ENCODE results near the gene CRIP2.

Gene CRIP2

DNA sequence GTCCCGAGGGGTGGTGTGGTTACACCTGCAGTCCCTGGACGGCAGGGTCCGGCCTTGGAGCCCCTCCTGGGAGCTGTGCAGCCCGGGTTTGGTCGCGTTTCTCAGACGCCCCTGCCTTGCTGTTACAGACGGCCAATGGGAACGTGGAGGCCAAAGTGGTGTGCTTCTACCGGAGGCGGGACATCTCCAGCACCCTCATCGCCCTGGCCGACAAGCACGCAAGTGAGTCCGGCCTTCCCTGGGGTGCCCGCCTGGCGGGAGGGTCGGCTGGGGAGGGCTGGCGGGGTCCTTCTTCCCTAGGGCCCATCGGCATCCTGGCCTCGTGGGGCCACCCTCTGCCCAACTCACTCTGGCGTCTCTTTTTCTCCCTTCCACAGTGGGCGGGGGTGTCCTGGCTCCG is 29.3 kb upstream of the CRIP2 start:
- DNase-seq, result no peak

DNA sequence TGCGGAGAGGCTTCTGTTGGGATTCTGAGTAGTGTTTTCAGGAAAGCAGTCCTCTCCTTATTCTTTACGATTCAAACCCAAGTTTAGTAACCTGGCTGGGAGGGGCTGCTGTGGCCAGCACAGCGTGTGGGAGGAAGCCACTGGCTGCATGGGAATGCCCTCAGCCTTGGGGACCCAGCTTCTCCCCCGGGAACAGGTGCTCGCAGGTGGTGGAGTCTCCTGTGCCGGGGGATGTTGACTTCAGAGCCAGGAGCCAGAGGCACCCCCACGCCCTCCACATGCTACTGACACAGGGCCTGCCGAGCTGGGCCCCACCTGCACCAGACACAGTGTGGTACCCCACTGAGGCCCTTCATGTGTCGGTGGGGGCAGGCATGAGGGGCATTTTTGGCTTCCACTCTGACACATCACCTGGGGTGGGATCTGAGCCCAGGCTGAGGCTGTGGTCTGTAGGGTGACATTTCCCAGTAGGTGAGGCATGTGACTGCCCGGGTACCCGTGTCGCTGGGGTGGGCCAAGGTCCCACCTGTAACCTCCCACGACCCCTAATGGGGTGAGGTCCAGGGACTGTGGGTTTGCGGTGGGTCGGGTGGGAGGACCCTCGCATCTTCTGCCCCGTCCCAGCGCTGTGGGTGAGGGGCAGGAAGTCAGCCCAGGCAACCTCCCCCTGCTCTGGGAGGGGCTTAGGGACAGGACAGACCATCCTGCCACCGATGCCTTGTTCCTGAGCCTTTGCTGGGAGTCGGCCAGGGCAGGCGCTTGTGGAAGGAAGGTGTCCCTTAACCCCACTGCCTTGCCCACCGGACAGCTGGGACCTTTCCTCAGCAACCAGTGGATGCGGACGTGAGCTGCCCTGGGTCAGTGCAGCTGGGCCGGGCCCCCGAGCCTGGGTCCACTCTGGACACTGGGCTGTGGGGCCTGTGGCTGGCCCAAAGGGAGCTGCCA is 28.4 kb upstream of the CRIP2 start:
- DNase-seq, result no peak

DNA sequence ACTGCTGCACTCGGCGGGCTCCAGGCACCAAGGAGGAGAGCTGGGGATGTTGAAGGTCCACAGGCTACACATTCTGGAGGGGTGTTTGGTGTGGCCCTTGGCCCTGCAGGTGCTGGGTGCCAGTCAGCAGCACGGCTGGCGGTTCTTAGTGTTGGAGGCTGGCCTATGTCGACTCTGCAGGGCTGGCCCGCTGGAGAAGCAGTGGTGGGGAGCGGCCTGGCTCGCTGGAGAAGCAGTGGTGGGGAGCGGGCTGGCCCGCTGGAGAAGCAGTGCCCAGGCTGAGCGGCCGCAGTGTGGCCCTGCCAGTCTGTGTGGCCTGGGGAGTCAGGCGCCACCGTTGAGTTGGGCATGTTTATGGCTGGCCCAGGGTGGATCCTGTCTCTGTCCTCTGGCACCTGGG is 27.6 kb upstream of the CRIP2 start:
- no peak for DNase-seq

DNA sequence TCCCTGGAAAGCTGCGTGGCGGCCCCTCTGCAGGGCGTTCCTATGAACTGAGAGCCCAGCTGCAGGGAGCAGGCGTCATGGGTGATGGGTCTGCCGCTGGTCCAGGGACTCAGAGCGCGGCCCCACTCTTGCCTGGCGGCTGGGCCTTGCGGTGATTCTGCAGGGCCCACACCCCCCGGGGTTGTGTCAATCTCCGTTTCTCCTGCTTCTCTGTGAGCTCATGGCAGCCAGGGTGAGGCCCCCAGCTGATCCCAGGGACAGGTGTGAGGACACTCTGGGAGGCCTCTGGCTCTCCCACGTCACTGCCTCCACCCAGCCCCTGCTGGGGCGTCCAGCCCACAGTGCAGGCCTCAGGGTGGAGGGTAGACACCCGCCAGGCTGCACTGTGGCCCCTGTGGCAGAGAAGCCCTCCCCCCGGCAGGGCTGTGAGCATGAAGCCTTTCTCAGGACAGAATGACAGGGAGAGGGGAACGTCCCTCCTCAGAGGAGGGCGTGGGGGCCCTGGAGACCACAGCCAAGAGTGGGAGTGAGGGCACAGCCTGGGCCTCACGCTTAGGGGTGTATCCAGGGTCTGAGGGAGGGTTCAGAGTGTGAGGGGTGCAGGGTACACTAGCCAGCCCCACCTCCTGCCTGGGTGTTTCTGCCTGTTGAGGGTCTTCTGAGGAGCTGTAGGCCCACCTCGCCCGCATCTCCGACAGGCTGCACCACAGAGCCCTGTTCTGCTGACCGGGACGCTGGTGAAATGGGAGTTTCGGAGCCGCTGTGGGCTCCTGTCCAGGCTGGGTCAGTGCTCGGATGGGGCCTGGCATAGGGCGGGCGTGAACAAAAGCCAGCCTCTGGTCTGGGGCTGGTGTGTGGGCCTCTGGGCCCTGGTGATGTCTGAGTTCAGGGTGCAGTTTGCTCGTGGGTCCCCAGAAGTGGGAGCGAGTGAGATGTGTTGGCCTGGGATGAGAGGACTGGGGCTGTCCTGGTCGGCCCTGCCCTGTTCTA is 26.7 kb upstream of the CRIP2 start:
- DNase-seq, result no peak

DNA sequence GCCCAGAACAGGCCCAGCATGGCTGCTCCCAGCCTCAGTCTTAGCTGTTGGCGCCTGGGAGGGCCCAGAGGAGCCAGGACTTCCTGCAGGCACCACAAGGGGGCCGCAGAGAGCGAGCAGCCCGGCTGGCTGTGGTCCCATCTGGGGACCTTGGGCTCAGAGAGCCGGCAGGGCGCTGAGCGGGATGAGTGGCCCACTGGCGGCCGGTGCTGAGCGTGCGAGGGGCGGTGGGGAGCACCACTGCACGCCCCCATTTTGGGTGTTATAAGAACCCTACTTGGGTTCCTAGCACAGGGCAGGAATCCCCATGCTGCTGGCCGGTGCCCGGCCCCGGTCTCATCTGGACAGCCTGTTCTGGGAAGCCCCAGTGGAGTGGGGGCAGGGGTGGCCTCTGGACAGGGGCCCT is 25.9 kb upstream of the CRIP2 start:
- DNase-seq, result peak; percentile 60

DNA sequence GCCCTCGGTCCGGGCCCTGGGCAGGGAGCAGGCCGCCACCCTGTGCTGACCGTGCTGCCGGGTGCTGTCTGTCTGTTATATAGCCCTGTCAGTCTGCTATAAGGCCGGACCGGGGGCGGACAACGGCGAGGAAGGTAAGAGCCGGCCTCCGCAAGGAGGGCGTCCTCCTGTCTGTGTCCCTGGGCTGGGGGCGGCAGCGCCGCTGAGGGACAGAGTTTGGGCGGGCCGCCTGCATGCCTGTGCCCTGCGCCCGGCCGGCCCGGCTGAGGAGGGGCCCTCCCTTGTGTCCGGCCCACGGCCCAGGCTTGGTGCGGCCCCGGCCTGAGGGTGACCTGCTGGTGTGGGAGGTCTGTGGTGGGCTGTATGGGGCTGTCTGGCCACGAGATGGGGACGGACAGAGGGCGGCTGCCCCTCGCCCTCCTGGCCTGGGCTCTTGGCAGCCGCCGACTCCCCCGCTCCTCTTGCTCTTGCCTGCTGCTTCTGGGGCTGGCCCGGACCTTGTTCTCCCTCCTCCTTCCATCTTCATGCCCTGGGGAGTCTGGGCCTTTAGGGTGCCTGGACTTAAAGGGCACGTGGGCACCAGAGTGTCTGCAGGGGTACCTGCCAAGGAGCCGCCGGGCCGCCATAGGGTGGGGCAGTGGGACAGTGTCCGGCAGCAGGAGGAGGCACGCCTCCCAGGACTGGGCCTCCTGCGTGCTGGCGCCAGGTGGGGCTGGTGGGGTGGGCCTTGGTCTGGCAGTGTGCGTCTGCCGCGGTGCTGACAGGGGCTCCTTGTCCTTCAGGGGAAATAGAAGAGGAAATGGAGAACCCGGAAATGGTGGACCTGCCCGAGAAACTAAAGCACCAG is 25.1 kb upstream of the CRIP2 start:
- no peak for DNase-seq

DNA sequence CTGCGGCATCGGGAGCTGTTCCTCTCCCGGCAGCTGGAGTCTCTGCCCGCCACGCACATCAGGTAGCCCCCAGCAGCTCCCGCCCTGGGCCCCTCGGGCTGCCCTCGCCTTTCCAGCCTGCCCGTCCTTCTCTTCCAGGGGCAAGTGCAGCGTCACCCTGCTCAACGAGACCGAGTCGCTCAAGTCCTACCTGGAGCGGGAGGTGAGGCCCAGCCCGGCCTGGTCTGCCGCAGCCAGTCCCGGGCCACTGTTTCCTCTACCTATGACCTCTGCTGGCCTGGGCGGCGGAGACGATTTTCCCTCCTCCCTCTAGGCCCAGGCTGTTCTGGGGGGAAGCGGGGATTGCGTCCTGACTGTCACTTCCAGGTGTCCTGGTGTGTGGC is 24.5 kb upstream of the CRIP2 start:
- DNase-seq, result no peak

DNA sequence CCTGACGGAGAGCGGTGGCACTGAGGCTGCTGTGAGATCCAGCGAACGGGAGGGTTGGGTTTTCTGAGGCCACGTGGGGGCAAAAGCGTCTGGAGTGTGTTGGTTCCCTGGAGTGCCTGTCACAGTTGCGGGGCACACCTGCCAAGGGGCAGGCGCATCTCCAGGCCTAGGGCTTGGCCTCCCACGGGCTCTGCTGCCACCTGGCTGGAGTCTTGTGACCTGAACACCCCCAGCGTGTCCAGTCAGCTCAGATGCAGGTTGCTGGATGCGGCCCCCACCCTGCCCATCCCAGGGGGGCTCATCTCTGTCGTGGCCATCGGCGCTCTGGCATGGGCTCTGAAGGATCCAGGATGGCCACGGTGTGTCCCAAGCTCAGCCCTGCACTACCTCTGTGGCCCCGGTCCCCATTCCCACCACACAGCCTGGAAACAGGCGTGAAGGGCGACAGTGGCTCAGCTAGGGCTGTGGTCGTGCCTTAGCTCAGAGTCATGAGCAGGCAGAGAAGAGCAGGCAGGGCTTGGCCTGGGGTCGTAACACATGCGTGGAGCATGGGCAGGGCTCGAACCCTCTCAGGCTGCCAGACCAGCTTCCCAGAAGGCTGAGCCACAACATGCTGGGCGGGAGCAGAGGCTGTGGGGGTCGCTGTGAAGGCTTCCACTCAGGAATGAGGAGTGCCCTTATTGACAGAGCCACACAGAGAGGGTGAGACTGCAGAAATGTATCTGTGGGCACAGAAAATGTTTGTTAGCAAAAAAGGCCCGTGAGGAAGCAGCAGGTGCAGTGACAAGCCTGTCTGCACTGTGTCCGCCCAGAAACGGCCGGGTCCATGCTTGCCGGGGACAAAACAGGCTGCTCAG is 23.5 kb upstream of the CRIP2 start:
- no peak for DNase-seq

DNA sequence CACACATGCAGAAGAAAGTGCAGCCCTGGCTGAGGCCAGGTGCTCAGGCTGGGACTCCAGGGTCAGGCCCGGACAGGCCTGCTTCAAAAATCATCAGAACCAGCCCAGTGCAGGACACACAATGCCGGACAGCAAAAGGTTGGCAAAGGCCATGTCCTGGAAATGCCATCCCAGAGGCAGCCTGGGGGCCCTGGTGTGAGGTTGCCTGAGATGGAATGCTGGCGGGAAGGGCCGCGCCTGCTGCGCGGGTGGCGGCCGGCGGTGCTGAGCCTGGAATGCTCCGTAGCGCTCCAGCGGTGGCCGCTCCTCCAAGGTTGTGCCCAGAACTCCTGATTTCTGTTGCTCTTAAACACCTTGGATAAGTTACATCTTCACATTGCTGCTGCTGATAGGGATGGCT is 21.7 kb upstream of the CRIP2 start:
- no peak for DNase-seq

DNA sequence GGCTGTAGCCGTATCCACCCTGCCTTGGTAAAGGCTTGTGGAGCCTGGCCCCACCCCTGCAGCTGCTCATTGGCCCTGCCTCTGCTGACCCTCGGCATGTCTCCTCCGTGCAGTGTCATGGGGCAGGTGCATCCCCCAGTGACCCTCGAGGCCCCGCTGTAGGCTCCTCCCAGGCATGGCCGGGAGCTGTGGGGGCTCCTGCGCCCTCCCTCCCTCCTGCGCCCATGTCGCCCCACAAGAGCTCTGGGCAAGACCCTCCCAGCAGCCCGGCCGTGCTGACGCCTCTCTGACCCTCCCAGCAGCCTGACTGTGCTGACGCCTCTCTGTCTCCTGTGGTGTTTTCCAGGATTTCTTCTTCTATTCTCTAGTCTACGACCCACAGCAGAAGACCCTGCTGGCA is 20.8 kb upstream of the CRIP2 start:
- DNase-seq, result no peak

DNA sequence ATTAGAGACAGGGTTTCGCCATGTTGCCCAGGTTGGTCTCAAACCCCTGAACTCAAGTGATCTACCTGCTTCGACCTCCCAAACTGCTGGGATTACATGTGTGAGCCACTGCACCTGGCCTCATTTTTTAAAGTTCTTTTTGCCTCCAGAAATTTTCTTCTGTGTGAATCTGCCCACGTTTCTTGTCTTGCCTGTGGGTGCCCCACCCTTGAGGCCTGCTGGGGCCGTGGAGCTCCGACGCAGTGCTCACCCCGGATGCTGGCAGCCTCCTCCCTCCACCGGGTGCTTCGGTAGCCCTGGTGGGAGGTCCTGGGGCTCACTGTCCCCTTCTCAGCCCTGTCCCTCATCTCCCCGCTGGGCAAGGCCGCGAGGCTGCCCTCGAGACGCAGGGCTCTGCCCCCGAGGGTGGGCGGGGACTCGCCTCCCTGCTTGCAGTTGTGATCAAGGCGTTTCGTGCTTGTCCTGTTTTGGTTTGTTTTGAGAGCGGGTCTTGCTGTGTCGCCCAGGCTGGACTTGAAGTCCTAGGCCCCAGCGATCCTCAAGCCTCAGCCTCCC is 19.5 kb upstream of the CRIP2 start:
- no peak for DNase-seq

DNA sequence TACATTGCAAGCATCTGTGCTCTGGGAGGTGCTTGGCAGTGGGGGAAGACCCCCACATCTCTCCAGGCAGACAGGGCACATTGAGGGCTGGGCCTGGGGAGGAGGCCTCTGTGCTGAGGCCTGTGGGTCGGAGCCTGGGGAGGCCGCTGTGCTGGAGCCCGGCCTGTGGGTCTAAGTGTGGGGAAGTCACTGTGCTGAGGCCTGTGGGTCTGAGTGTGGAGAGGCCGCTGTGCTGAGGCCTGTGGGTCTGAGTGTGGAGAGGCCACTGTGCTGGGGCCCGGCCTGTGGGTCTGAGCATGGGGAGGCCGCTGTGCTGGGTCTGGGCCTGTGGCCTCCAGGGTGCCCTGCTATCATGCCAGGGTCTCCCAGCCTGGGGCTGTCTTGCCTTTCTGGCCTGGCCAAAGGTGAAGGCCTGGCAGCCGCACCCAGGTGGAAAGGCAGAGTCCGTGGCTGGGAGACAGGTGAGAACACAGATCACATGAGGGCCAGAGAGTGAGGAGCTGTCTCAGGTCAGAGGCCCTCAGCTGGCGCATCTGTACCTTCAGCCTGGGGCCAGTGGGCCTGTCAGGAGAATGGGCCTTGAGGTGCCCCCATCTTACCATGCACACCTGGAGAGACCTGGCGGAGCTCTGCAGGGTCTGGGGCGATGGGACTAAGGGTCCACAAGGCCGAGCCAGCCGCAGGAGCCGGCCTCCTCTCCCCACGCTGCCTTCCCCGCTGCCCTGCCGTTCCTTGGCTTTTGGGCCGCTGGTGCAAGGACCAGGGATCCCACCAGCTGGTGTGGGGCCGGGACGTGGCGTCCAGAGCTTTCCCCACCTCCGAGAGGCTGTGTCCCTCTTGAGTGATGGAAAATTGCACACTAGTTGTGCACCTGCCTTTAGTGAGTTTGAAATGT is 18.6 kb upstream of the CRIP2 start:
- no peak for DNase-seq

DNA sequence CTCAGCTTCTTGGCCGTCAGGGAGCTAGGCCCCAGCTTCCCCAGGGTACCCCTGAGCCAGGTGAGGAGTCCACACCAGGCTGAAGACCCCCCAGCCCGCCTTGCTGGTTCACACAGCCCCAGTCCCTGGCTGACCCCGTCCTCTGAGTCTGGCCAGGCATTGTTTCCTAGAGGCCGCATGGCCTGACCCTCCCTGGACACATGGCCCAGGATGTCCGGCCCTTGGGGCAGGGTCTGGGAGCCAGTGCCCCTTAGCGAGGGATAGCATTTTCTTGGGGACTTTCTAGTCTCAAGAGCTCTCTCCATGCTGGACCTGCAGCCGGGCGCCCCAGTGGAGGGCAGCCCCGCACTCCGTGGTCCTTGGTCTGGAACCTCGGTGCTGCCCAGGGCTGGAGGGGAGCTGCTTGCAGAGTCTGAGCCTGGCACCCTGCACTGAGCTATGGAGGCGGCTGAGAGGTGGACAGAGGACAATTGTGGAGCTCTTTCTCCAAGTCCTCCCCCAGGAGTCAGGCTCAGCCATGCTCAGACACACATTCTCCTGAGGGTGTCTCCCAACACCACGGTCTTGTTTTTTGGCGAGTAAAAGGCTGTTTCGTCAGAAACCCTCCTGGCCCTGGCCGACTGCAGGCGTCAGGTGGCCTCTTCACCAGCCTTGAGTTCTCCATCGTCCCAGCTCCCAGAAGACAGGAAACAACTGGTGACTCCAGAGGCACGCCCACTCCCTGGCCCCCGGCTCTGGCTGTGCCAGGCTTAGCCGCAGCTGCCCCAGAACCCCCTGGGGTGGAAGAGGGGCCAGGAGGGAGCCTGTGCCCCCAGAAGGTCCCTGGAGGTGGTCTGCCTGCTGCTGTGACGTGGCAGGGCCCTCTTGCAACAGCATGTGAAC is 17.6 kb upstream of the CRIP2 start:
- DNase-seq, result no peak

DNA sequence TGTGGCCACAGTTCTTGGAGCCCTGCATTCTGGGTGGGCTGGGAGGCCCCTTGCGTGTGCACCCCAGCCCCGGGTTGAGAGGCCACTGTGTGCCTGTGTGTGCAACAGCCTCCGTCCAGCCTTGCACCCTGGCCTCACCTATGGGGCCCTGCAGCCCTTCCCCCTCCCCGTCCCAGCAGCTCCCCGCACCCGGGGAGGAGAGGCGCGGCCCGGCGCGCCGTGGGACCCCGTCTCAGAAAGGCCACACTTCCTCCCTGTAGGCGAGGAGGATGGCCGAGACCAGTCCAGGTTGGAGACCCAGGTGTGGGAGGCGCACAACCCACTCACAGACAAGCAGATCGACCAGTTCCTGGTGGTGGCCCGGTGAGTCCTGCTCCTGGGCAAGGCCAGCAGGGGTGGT is 16.6 kb upstream of the CRIP2 start:
- DNase-seq, result no peak

DNA sequence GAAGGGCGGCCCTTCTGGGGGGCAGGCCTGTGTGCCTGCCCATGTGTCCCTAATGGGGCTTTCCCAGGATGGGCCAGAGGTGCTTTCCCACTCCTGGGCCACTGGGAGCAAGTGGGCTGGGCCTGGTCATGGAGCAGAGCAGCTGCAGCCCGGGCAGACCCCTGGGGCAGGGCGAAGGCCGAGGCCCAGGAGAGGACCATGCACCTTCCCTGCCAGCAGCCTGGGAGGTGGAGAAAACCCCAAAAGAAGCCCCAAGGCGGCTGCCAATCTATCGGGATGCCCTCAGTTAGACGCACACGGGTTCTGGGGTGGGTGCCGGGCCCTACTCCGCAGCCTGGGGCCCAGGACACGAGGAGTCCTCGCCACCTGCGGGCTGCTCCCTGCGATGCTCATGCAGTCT is 16.1 kb upstream of the CRIP2 start:
- DNase-seq, result no peak

DNA sequence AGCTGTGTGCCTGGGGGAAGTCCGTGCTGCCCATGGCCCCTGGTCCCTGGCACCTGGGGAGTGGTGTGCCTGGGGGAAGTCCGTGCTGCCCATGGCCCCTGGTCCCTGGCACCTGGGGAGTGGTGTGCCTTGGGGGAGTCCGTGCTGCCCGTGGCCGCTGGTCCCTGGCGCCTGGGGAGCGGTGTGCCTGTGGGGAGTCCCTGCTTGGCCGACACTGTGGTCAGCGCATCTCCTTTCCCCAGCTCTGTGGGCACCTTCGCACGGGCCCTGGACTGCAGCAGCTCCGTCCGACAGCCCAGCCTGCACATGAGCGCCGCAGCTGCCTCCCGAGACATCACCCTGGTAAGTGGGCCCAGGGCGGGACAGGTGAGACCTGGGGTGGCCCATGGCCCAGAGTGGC is 14.5 kb upstream of the CRIP2 start:
- no peak for DNase-seq

DNA sequence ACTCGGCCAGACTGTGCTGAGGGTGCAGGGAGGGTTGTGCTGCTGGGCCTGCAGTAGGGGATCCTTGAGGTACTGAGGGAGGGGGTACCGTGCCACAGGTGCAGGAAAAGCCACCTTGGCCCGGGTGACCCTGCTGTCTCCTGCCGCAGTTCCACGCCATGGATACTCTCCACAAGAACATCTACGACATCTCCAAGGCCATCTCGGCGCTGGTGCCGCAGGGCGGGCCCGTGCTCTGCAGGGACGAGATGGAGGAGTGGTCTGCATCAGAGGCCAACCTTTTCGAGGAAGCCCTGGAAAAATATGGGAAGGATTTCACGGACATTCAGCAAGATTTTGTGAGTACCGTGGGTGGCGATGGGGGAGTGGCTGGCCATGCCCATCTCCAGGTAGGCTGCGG is 14.0 kb upstream of the CRIP2 start:
- no peak for DNase-seq

DNA sequence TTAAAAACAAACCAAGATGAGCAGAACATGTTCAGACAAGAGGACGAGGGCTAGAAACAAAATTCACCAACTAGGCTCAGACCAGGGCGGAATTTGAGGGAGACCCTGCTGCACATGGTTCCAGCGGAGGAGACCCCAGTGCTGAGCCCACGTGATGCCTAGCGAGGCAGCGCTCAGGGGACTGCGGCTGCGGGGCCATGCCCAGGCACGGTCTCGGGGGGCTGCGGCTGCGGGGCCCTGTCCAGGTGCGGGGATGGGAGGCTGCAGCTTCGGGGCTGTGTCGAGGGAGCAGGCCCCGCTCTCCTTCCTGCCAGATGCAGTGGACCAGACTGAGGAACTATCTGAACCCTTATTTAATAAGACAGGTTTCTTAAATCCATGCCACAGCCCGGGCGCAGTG is 12.7 kb upstream of the CRIP2 start:
- no peak for DNase-seq

DNA sequence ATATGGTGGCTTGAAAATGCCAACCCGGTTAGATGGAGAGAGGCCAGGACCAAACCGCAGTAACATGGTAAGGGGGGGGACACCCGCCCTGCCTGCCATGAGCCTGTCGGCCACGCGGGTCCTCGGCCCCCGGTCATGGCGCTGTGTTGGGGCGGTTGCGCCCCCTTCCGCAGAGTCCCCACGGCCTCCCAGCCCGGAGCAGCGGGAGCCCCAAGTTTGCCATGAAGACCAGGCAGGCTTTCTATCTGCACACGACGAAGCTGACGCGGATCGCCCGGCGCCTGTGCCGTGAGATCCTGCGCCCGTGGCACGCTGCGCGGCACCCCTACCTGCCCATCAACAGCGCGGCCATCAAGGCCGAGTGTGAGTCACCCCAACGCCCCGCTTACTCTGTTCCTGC is 10.1 kb upstream of the CRIP2 start:
- DNase-seq, result no peak
